NCI-H2081 treated with DMSO at 0.1 percent for 48 hours (cell line): ENCODE results near the gene NREP.

Source experiments
- DNase-seq: peaks from one replicate; lab custom pipeline; 2025; lab: John Stamatoyannopoulos, UW

NREP gene

GRCh38 chr5:111695991-111696390 lies 61.0 kb downstream of the NREP start:
- no peak for DNase-seq

- DNase-seq, result no peak
These were observed 62.9 kb downstream of the NREP start for GRCh38 chr5:111694133-111694532.

- DNase-seq, result no peak
These were observed 65.1 kb downstream of the NREP start for GRCh38 chr5:111691914-111692313.

- no peak for DNase-seq
These were observed 65.5 kb downstream of the NREP start for GRCh38 chr5:111691508-111691907.

GRCh38 chr5:111689357-111689935 lies 67.5 kb downstream of the NREP start:
- DNase-seq, result no peak

- DNase-seq, result no peak
These were observed 71.0 kb downstream of the NREP start for GRCh38 chr5:111685969-111686368.

GRCh38 chr5:111682641-111683040 lies 74.4 kb downstream of the NREP start:
- DNase-seq, result no peak

- DNase-seq, result no peak
These were observed 74.9 kb downstream of the NREP start for GRCh38 chr5:111682121-111682520.

GRCh38 chr5:111681414-111682120 lies 75.4 kb downstream of the NREP start:
- no peak for DNase-seq

GRCh38 chr5:111680737-111681413 lies 76.1 kb downstream of the NREP start:
- DNase-seq, result no peak

GRCh38 chr5:111679611-111680010 lies 77.4 kb downstream of the NREP start:
- no peak for DNase-seq
